DOHH2 (cell line): ENCODE results near the gene C1S.
"Not testable (repeated sequence)": the region's sequence is repeated elsewhere in the genome, so short reads cannot be mapped to it uniquely, and the experiment has no call there.

Experiments used
- EZH2phosphoT487 ChIP-seq: fragments of 200-600 bp; sonication (generic); IDR thresholded peaks from 2 replicates; pipeline ENCODE4 v1.6.1; 2017; ENCODE audit warnings: borderline replicate concordance, mild to moderate bottlenecking, antibody characterized with exemption, low read length, moderate library complexity, mixed read lengths
- TF ChIP-seq, protein P1 (sequence below): fragments of 200-600 bp; sonication (generic); IDR thresholded peaks from one replicate; pipeline ENCODE4 v1.5.1; 2014; ENCODE audit warnings: antibody characterized with exemption, mild to moderate bottlenecking, low read depth, low read length; ENCODE audit not compliant: poor library complexity, severe bottlenecking

DNA sequence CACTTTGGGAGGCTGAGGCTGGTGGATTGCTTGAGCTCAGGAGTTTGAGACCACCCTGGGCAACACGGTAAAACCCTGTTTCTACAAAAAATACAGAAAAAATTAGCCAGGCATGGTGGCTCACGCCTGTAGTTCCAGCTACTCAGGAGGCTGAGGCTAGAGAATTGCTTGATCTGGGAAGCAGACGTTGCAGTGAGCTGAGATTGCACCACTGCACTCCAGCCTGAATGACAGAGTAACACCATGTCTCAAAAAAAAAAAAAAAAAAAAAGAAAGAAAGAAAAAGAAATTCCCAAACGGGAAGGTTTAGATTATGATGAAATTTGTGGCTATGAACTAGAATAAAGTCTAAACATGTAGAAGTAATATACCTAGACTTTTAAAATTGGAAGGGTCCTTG lies 49.1 kb upstream of the C1S start:
- TF ChIP-seq, protein P1, sequence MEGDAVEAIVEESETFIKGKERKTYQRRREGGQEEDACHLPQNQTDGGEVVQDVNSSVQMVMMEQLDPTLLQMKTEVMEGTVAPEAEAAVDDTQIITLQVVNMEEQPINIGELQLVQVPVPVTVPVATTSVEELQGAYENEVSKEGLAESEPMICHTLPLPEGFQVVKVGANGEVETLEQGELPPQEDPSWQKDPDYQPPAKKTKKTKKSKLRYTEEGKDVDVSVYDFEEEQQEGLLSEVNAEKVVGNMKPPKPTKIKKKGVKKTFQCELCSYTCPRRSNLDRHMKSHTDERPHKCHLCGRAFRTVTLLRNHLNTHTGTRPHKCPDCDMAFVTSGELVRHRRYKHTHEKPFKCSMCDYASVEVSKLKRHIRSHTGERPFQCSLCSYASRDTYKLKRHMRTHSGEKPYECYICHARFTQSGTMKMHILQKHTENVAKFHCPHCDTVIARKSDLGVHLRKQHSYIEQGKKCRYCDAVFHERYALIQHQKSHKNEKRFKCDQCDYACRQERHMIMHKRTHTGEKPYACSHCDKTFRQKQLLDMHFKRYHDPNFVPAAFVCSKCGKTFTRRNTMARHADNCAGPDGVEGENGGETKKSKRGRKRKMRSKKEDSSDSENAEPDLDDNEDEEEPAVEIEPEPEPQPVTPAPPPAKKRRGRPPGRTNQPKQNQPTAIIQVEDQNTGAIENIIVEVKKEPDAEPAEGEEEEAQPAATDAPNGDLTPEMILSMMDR = not testable (repeated sequence)
- TF ChIP-seq EZH2phosphoT487 = not testable (repeated sequence)
